ENCODE results near the gene ASAP3. TPM values are rescaled to one million over a fixed set of nuclear protein-coding genes. Genes with fewer than 3 reads are reported as not detected.

The ASAP3 gene
- total RNA-seq, 2 donors from 2014 or later, result 37.8 to 51.4 TPM

GRCh38 chr1:23436520-23437354 lies 47.2 kb downstream of the ASAP3 start:
- intact Hi-C loops (cut with DNase I), result no loop called here

GRCh38 chr1:23434260-23434775 lies 49.7 kb downstream of the ASAP3 start:
- intact Hi-C loops (cut with DNase I), result no loop called here
- DNase-seq (ENCODE audit: low spot score), result no peak

More at GRCh38 chr1:23436520-23437354, 47.2 kb downstream of the ASAP3 start:
- DNase-seq (ENCODE audit: low spot score), result peak; percentile 77

GRCh38 chr1:23433122-23433521 lies 50.9 kb downstream of the ASAP3 start:
- no peak for DNase-seq (ENCODE audit: low spot score)
- intact Hi-C loops (cut with DNase I), result no loop called here

- no peak for DNase-seq (ENCODE audit: low spot score)
Observed at GRCh38 chr1:23431431-23431830, 52.5 kb downstream of the ASAP3 start.

GRCh38 chr1:23430803-23431202 lies 53.2 kb downstream of the ASAP3 start:
- intact Hi-C loops (cut with DNase I), result no loop called here
- DNase-seq (ENCODE audit: low spot score), result no peak

More at GRCh38 chr1:23431431-23431830, 52.5 kb downstream of the ASAP3 start:
- intact Hi-C loops (cut with DNase I), result no loop called here

- intact Hi-C loops (cut with DNase I), result no loop called here
- no peak for DNase-seq (ENCODE audit: low spot score)
Observed at GRCh38 chr1:23428136-23428905, 55.7 kb downstream of the ASAP3 start.

GRCh38 chr1:23427550-23427949 lies 56.4 kb downstream of the ASAP3 start:
- intact Hi-C loops (cut with DNase I), result no loop called here
- no peak for DNase-seq (ENCODE audit: low spot score)

GRCh38 chr1:23426828-23427227 lies 57.2 kb downstream of the ASAP3 start:
- DNase-seq (ENCODE audit: low spot score), result no peak
- intact Hi-C loops (cut with DNase I), result no loop called here

GRCh38 chr1:23425193-23425494 lies 58.8 kb downstream of the ASAP3 start:
- DNase-seq (ENCODE audit: low spot score), result no peak
- intact Hi-C loops (cut with DNase I), result no loop called here

- no peak for DNase-seq (ENCODE audit: low spot score)
- intact Hi-C loops (cut with DNase I), result no loop called here
Observed at GRCh38 chr1:23424293-23425192, 59.4 kb downstream of the ASAP3 start, which contains the start of gene TCEA3. Gene TCEA3 (minus strand): TSS chr1:23424748. CDS start chr1:23424633, 115 bp downstream.

GRCh38 chr1:23423415-23424292 lies 60.3 kb downstream of the ASAP3 start:
- no peak for DNase-seq (ENCODE audit: low spot score)
- intact Hi-C loops (cut with DNase I), result no loop called here

- DNase-seq (ENCODE audit: low spot score), result no peak
- intact Hi-C loops (cut with DNase I), result no loop called here
Observed at GRCh38 chr1:23422941-23423340, 61.0 kb downstream of the ASAP3 start.

GRCh38 chr1:23422241-23422877 lies 61.6 kb downstream of the ASAP3 start:
- DNase-seq (ENCODE audit: low spot score), result peak; percentile 93
- intact Hi-C loops (cut with DNase I), result no loop called here

- intact Hi-C loops (cut with DNase I), result no loop called here
- DNase-seq (ENCODE audit: low spot score), result no peak
Observed at GRCh38 chr1:23421753-23422240, 62.2 kb downstream of the ASAP3 start.

- no peak for DNase-seq (ENCODE audit: low spot score)
- intact Hi-C loops (cut with DNase I), result no loop called here
Observed at GRCh38 chr1:23421343-23421742, 62.6 kb downstream of the ASAP3 start.

GRCh38 chr1:23420778-23421177 lies 63.2 kb downstream of the ASAP3 start:
- intact Hi-C loops (cut with DNase I), result no loop called here
- DNase-seq (ENCODE audit: low spot score), result no peak

GRCh38 chr1:23419180-23419579 lies 64.8 kb downstream of the ASAP3 start:
- DNase-seq (ENCODE audit: low spot score), result no peak
- intact Hi-C loops (cut with DNase I), result no loop called here

GRCh38 chr1:23417570-23417969 lies 66.4 kb downstream of the ASAP3 start:
- no peak for DNase-seq (ENCODE audit: low spot score)
- intact Hi-C loops (cut with DNase I), result no loop called here
